ENCODE data around the gene TMPRSS2. TPM values are rescaled to one million over a fixed set of nuclear protein-coding genes. Genes with fewer than 3 reads are reported as not detected.

TMPRSS2 gene
- total and polyA plus RNA-seq, 9 of the 15 experiments (the other 6 are each of a cell fraction or from before 2014, with no cell fraction given), result 0.20 TPM; not detected in 8

DNA sequence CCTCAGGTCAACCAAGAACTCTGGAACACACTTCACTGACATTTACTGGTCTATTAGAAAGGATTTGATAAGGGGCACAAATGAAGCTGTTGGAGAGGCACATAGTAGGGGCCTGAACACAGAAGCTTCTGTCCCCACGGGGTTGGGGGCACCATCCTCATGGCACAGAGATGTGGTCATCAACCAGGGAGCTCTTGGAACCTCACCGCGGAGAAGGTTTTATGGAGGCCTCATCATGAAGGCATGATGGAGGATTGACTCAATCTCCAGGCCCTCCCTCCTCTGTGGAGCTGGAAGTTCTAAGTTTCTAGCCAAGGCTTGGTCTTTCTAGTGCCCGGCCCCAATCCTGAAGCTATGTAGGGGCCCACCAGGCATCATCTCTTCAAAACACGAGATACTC is 58.3 kb downstream of the TMPRSS2 start:
- intact Hi-C loops (cut with micrococcal nuclease), result loop anchor here (10.0 kb wide), 1 partner anchor 325 kb away; no protein-coding TSS in a partner anchor
- ATAC-seq (no peak), FAIRE-seq (no peak), DNase-seq (ENCODE audit: extremely low read depth in 1 of 4, low spot score in 3 of 4) (no peak)
- Histone ChIP-seq H3K9ac (ENCODE audit: insufficient read depth in 1 of 2, low read depth in 2 of 2, low read length in 2 of 2) (no peak overlapping the region), H3K4me1 (replicated peaks in 1 of 2; ENCODE audit: control insufficient read depth in 2 of 2, insufficient read depth in 2 of 2, low read length in 2 of 2) (no peaks in the 10 kb centered on the region), H4K20me1 (replicated peaks; ENCODE audit: control insufficient read depth, insufficient read depth, low read length) (no peaks in the 10 kb centered on the region), H2AFZ (ENCODE audit: low read depth, low read length) (no peak overlapping the region), H3K27ac (ENCODE audit: extremely low read depth, low read depth, low read length) (no peak overlapping the region), H3K27me3 (ENCODE audit: control insufficient read depth in 2 of 2, insufficient read depth in 2 of 2, low read length in 2 of 2) (no peaks in the 10 kb centered on the region; a peak in 1 of 5 replicates), H3K36me3 (ENCODE audit: control insufficient read depth, insufficient read depth, low read length) (no peaks in the 10 kb centered on the region), H3K4me2 (ENCODE audit: insufficient read depth, low read length) (no peak overlapping the region), H3K79me2 (ENCODE audit: control insufficient read depth, insufficient read depth, low read length) (no peaks in the 10 kb centered on the region), H3K9me3 (replicated peaks; ENCODE audit: control insufficient read depth, insufficient read depth, low read depth, low read length) (no peaks in the 10 kb centered on the region), H3K9me1 (ENCODE audit: control insufficient read depth, insufficient read depth, low read length) (no peaks in the 10 kb centered on the region), H3K4me3 (no peak overlapping the region)
- POLR2A ChIA-PET, result interaction anchor here (1.0 kb wide), 1 partner anchor 41 kb away, joined by 3 read pairs; no protein-coding TSS in a partner anchor
- CTCF ChIA-PET (ENCODE audit: low intra/inter-chr PET ratio), result no interaction called here
- no TSS peak for BruUV-seq (replicated peaks)
- in situ Hi-C loops (cut with MboI), result no loop called here
- 0% methylated on average over 5 of the region's 5 CpGs for WGBS (ENCODE audit: insufficient coverage, low coverage, missing lambda C conversion rate)
- TF ChIP-seq ZMIZ1 (IDR thresholded peaks at IDR 0.05; ENCODE audit: low read depth in 2 of 2, low read length in 2 of 2) (no peak), ZNF551 (CRISPR knock-in tag; IDR thresholded peaks at IDR 0.05) (no peak), ZNF785 (CRISPR knock-in tag; IDR thresholded peaks at IDR 0.05) (no peak), POLR3G (IDR thresholded peaks at IDR 0.05; ENCODE audit: extremely low read depth, insufficient read length, insufficient replicate concordance) (no peak), IRF2 (CRISPR knock-in tag; IDR thresholded peaks at IDR 0.05) (no peak), MAFK (IDR thresholded peaks at IDR 0.05; ENCODE audit: low read length) (no peak), ZNF445 (CRISPR knock-in tag; IDR thresholded peaks at IDR 0.05; ENCODE audit: low read depth) (no peak), SAFB (IDR thresholded peaks at IDR 0.05; ENCODE audit: borderline replicate concordance, low read depth, low read length) (no peak), TAF9B (IDR thresholded peaks at IDR 0.05; ENCODE audit: partially characterized antibody) (no peak), ZNF253 (CRISPR knock-in tag; conservative IDR thresholded peaks at IDR 0.05) (no peak), NR0B1 (IDR thresholded peaks at IDR 0.05; ENCODE audit: partially characterized antibody) (no peak), POLR2G (IDR thresholded peaks at IDR 0.05; ENCODE audit: low read depth, low read length) (no peak), ZNF395 (CRISPR knock-in tag; IDR thresholded peaks at IDR 0.05) (no peak), ZFPM2 (CRISPR knock-in tag; IDR thresholded peaks at IDR 0.05) (no peak)
- TF ChIP-seq, protein P1, sequence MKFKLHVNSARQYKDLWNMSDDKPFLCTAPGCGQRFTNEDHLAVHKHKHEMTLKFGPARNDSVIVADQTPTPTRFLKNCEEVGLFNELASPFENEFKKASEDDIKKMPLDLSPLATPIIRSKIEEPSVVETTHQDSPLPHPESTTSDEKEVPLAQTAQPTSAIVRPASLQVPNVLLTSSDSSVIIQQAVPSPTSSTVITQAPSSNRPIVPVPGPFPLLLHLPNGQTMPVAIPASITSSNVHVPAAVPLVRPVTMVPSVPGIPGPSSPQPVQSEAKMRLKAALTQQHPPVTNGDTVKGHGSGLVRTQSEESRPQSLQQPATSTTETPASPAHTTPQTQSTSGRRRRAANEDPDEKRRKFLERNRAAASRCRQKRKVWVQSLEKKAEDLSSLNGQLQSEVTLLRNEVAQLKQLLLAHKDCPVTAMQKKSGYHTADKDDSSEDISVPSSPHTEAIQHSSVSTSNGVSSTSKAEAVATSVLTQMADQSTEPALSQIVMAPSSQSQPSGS (CRISPR knock-in tag; IDR thresholded peaks at IDR 0.05), result no peak
